ENCODE data around the gene BPI.

DNA sequence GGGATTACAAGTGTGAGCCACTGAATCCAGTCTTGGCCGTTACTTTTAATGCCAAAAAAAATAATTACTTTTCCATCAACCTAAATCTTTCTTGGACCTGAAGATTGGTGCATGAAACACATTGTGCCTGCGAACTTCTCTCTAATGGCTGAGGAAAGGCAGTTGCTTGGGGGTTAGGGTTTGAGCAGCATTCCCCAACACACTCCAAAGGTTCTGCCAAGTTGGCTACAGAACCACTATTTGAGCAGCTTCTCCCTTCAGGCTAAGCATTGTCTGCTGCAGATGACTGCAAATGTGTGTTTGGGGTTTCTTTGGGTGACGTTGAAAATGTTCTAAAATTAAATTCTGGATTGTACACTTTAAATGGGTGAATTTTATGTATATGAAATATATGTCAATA is 36.0 kb downstream of the BPI start:
- TF ChIP-seq, protein P1, sequence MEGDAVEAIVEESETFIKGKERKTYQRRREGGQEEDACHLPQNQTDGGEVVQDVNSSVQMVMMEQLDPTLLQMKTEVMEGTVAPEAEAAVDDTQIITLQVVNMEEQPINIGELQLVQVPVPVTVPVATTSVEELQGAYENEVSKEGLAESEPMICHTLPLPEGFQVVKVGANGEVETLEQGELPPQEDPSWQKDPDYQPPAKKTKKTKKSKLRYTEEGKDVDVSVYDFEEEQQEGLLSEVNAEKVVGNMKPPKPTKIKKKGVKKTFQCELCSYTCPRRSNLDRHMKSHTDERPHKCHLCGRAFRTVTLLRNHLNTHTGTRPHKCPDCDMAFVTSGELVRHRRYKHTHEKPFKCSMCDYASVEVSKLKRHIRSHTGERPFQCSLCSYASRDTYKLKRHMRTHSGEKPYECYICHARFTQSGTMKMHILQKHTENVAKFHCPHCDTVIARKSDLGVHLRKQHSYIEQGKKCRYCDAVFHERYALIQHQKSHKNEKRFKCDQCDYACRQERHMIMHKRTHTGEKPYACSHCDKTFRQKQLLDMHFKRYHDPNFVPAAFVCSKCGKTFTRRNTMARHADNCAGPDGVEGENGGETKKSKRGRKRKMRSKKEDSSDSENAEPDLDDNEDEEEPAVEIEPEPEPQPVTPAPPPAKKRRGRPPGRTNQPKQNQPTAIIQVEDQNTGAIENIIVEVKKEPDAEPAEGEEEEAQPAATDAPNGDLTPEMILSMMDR (IDR thresholded peaks at IDR 0.05), result no peak
- TF ChIP-seq POLR2A (IDR thresholded peaks at IDR 0.05), result no peak
